Trophoblast cell (in vitro differentiated cells and primary cell): ENCODE results near the gene SLC7A8.
"Not testable (repeated sequence)": the region's sequence is repeated elsewhere in the genome, so short reads cannot be mapped to it uniquely, and the experiment has no call there.

Source experiments
- DNase-seq, 2 donors: peaks; one replicate each; pipeline ENCODE4 v3.0.0-alpha.2; 2016
- H2AFZ ChIP-seq: 2 replicates; pipeline ENCODE4 v1.6.1; 2013; ENCODE audit warnings: low read length, moderate library complexity, mild to moderate bottlenecking; ENCODE audit not compliant: insufficient read depth, poor library complexity
- H2AK5ac ChIP-seq: 2 replicates; pipeline ENCODE4 v1.6.1; 2013; ENCODE audit warnings: mild to moderate bottlenecking, low read length
- H2BK120ac ChIP-seq: 2 replicates; pipeline ENCODE4 v1.6.1; 2013; ENCODE audit warnings: low read length, mild to moderate bottlenecking, moderate library complexity; ENCODE audit not compliant: insufficient read depth, poor library complexity
- H2BK12ac ChIP-seq: 2 replicates; pipeline ENCODE4 v1.6.1; 2013; ENCODE audit warnings: mild to moderate bottlenecking, low read length, moderate library complexity
- H2BK5ac ChIP-seq: 2 replicates; pipeline ENCODE4 v1.6.1; 2013; ENCODE audit warnings: low read length, low read depth, moderate library complexity, mild to moderate bottlenecking; ENCODE audit not compliant: poor library complexity
- H3K14ac ChIP-seq: 2 replicates; pipeline ENCODE4 v1.6.1; 2013; ENCODE audit warnings: mild to moderate bottlenecking, low read length
- H3K18ac ChIP-seq: 2 replicates; pipeline ENCODE4 v1.6.1; 2013; ENCODE audit warnings: mild to moderate bottlenecking, low read length
- H3K23ac ChIP-seq: 2 replicates; pipeline ENCODE4 v1.6.1; 2013; ENCODE audit warnings: low read length
- H3K27ac ChIP-seq: 2 replicates; pipeline ENCODE4 v1.5.1; 2013; ENCODE audit warnings: low read depth, mild to moderate bottlenecking, inconsistent platforms, low read length, moderate library complexity
- H3K27me3 ChIP-seq: 2 replicates; pipeline ENCODE4 v1.6.1; 2013; ENCODE audit warnings: inconsistent platforms, mild to moderate bottlenecking, low read length, moderate library complexity; ENCODE audit not compliant: insufficient read depth
- H3K36me3 ChIP-seq, 2 experiments: 1 replicate in 1 of 2; 2 replicates in 1 of 2; pipeline ENCODE4 v1.6.1; 2013; ENCODE audit warnings: low read length in 2 of 2, mild to moderate bottlenecking in 2 of 2, moderate library complexity in 1 of 2; ENCODE audit not compliant: insufficient read depth in 2 of 2, control insufficient read depth in 1 of 2
- H3K4ac ChIP-seq: 2 replicates; pipeline ENCODE4 v1.6.1; 2013; ENCODE audit warnings: low read depth, mild to moderate bottlenecking, low read length, moderate library complexity
- H3K4me1 ChIP-seq, 2 experiments: 1 replicate in 1 of 2; 2 replicates in 1 of 2; pipeline ENCODE4 v1.6.1; 2013; ENCODE audit warnings: low read length in 2 of 2, mild to moderate bottlenecking in 2 of 2, moderate library complexity in 1 of 2; ENCODE audit not compliant: insufficient read depth in 2 of 2, control insufficient read depth in 1 of 2
- H3K4me2 ChIP-seq: 2 replicates; pipeline ENCODE4 v1.6.1; 2013; ENCODE audit warnings: inconsistent platforms, mild to moderate bottlenecking, low read length, moderate library complexity
- H3K4me3 ChIP-seq: 2 replicates; pipeline ENCODE4 v1.5.1; 2013; ENCODE audit warnings: mild to moderate bottlenecking, low read depth, low read length, inconsistent platforms
- H3K79me1 ChIP-seq: one replicate; pipeline ENCODE4 v1.6.1; 2013; ENCODE audit warnings: low read length
- H3K79me2 ChIP-seq: 2 replicates; pipeline ENCODE4 v1.6.1; 2013; ENCODE audit warnings: low read length, mild to moderate bottlenecking; ENCODE audit not compliant: control insufficient read depth, insufficient read depth, poor library complexity
- H3K9ac ChIP-seq: 2 replicates; pipeline ENCODE4 v1.6.1; 2013; ENCODE audit warnings: mild to moderate bottlenecking, low read length
- H3K9me3 ChIP-seq: 2 replicates; pipeline ENCODE4 v1.6.1; 2013; ENCODE audit warnings: low read depth, mild to moderate bottlenecking, control low read depth, inconsistent platforms, low read length; ENCODE audit not compliant: insufficient read depth
- H4K12ac ChIP-seq: 2 replicates; pipeline ENCODE4 v1.6.1; 2013; ENCODE audit warnings: low read depth, mild to moderate bottlenecking, low read length, moderate library complexity
- H4K8ac ChIP-seq: 2 replicates; pipeline ENCODE4 v1.6.1; 2013; ENCODE audit warnings: low read depth, mild to moderate bottlenecking, low read length, moderate library complexity
- H4K91ac ChIP-seq: one replicate; pipeline ENCODE4 v1.6.1; 2013; ENCODE audit warnings: low read depth, mild to moderate bottlenecking, low read length, moderate library complexity
- WGBS: extraction: QIAGEN DNeasy Blood & Tissue Kit; methylation state at CpG from one replicate; pipeline ENCODE4 v1.1.7; 2013; ENCODE audit warnings: missing lambda C conversion rate; ENCODE audit not compliant: insufficient read length, insufficient coverage; ENCODE audit errors: extremely low coverage; 5-methylcytosine and 5-hydroxymethylcytosine counted together

Gene SLC7A8

GRCh38 chr14:23224958-23225357, 41.5 kb upstream of the SLC7A8 start:
- not testable (repeated sequence) for H2BK120ac ChIP-seq, H4K12ac ChIP-seq, DNase-seq, H4K8ac ChIP-seq, H3K4me2 ChIP-seq, H2BK5ac ChIP-seq, H4K91ac ChIP-seq, H3K14ac ChIP-seq, H2AK5ac ChIP-seq, H2BK12ac ChIP-seq, H3K79me2 ChIP-seq, H3K4ac ChIP-seq, H3K9me3 ChIP-seq, H3K4me1 ChIP-seq, H3K27ac ChIP-seq, H3K18ac ChIP-seq, H3K27me3 ChIP-seq, H3K36me3 ChIP-seq, H2AFZ ChIP-seq, H3K79me1 ChIP-seq, H3K23ac ChIP-seq, H3K9ac ChIP-seq, H3K4me3 ChIP-seq
- WGBS, result no CpG with 5 or more reads among the region's 1 CpG

GRCh38 chr14:23219075-23219474, 35.6 kb upstream of the SLC7A8 start:
- H3K27me3 ChIP-seq, result no peaks in the 10 kb centered on the region
- H3K79me2 ChIP-seq, result no peaks in the 10 kb centered on the region
- no CpG with 5 or more reads among the region's 3 CpGs for whole genome bisulfite sequencing
- H3K4me2 ChIP-seq, result no peak overlapping the region
- no peak overlapping the region for H3K14ac ChIP-seq
- H3K79me1 ChIP-seq, result no peaks in the 10 kb centered on the region
- H3K9ac ChIP-seq, result no peak overlapping the region
- no peak overlapping the region for H3K4ac ChIP-seq
- H3K4me1 ChIP-seq, result no peaks in the 10 kb centered on the region
- H3K36me3 ChIP-seq, result no peaks in the 10 kb centered on the region
- no peak overlapping the region for H3K18ac ChIP-seq
- H2BK5ac ChIP-seq, result no peak overlapping the region
- H4K12ac ChIP-seq, result no peak overlapping the region
- no peak overlapping the region for H2BK12ac ChIP-seq
- H2AFZ ChIP-seq, result no peak overlapping the region
- no peak overlapping the region for H3K4me3 ChIP-seq
- DNase-seq, result no peak
- H4K8ac ChIP-seq, result no peak overlapping the region
- no peak overlapping the region for H2BK120ac ChIP-seq
- H2AK5ac ChIP-seq, result no peak overlapping the region
- no peak overlapping the region for H3K27ac ChIP-seq
- no peak overlapping the region for H3K23ac ChIP-seq
- peaks cover 2% of the 10 kb centered on the region for H3K9me3 ChIP-seq
- no peak overlapping the region for H4K91ac ChIP-seq

GRCh38 chr14:23217032-23218020, 33.9 kb upstream of the SLC7A8 start:
- Histone ChIP-seq H2AFZ (no peak overlapping the region), H4K8ac (no peak overlapping the region), H3K9me3 (peaks cover 2% of the 10 kb centered on the region), H3K27ac (no peak overlapping the region), H3K79me2 (no peaks in the 10 kb centered on the region), H3K36me3 (no peaks in the 10 kb centered on the region), H3K27me3 (no peaks in the 10 kb centered on the region), H4K91ac (no peak overlapping the region), H3K14ac (no peak overlapping the region), H3K18ac (no peak overlapping the region), H3K79me1 (no peaks in the 10 kb centered on the region), H3K4ac (no peak overlapping the region), H2BK5ac (no peak overlapping the region), H3K9ac (no peak overlapping the region), H2BK12ac (no peak overlapping the region), H3K4me2 (no peak overlapping the region), H2AK5ac (no peak overlapping the region), H4K12ac (no peak overlapping the region), H3K4me3 (no peak overlapping the region), H3K4me1 (no peaks in the 10 kb centered on the region), H2BK120ac (no peak overlapping the region), H3K23ac (no peak overlapping the region)
- no CpG with 5 or more reads among the region's 6 CpGs for WGBS
- DNase-seq, result no peak

GRCh38 chr14:23215421-23215820, 32.0 kb upstream of the SLC7A8 start:
- H3K9ac ChIP-seq, result no peak overlapping the region
- no peaks in the 10 kb centered on the region for H3K4me1 ChIP-seq
- no peak overlapping the region for H3K4ac ChIP-seq
- no peak overlapping the region for H3K23ac ChIP-seq
- H4K8ac ChIP-seq, result no peak overlapping the region
- no peaks in the 10 kb centered on the region for H3K36me3 ChIP-seq
- no peaks in the 10 kb centered on the region for H3K79me1 ChIP-seq
- no peak overlapping the region for H2BK12ac ChIP-seq
- no peaks in the 10 kb centered on the region for H3K79me2 ChIP-seq
- no peak overlapping the region for H4K91ac ChIP-seq
- H3K4me3 ChIP-seq, result no peak overlapping the region
- no peak overlapping the region for H2BK5ac ChIP-seq
- no peak overlapping the region for H2AK5ac ChIP-seq
- H2AFZ ChIP-seq, result no peak overlapping the region
- no peak overlapping the region for H3K27ac ChIP-seq
- no peak overlapping the region for H3K4me2 ChIP-seq
- peaks cover 2% of the 10 kb centered on the region for H3K9me3 ChIP-seq
- H2BK120ac ChIP-seq, result no peak overlapping the region
- H3K27me3 ChIP-seq, result no peaks in the 10 kb centered on the region
- H3K14ac ChIP-seq, result no peak overlapping the region
- H3K18ac ChIP-seq, result no peak overlapping the region
- WGBS, result no CpG with 5 or more reads among the region's 1 CpG
- no peak overlapping the region for H4K12ac ChIP-seq
- no peak for DNase-seq
